ENCODE measurements around the gene PLA2R1.

GRCh38 chr2:160051371-160051800, 11.0 kb downstream of the PLA2R1 start:
- no peak for TF ChIP-seq CTCF (IDR thresholded peaks at IDR 0.05)
- TF ChIP-seq POLR2A (IDR thresholded peaks at IDR 0.05), result no peak
